ENCODE measurements around the gene ABCA2. TPM values are rescaled to one million over a fixed set of nuclear protein-coding genes. Genes with fewer than 3 reads are reported as not detected.
A peak's percentile ranks its signal among the peaks of the same experiment; 100 is the strongest.

The ABCA2 gene
- total RNA-seq, 1 experiment from 2014 or later: 19.2 TPM

GRCh38 chr9:137062384-137062783, 34.3 kb upstream of the ABCA2 start:
- peaks cover 3% of the 10 kb centered on the region for H3K36me3 Mint-ChIP-seq
- POLR2A ChIA-PET: no interaction called here
- peaks cover 6% of the 10 kb centered on the region for H3K27me3 Mint-ChIP-seq (ENCODE audit: low read depth)
- no peak overlapping the region for H3K4me3 Mint-ChIP-seq
- CTCF ChIA-PET: interaction anchor here (2.1 to 2.4 kb wide), 2 partner anchors 28 to 71 kb away, joined by 9 to 33 read pairs; partner anchors contain the start of gene PAXX
- H3K9me3 Mint-ChIP-seq: no peaks in the 10 kb centered on the region
- no peak for ATAC-seq
- H3K27ac Mint-ChIP-seq: no peak overlapping the region
- no peak for TF ChIP-seq TEAD1 (CRISPR knock-in tag; IDR thresholded peaks at IDR 0.05)
- TF ChIP-seq SOX15 (CRISPR knock-in tag; IDR thresholded peaks at IDR 0.05): no peak
- TF ChIP-seq CBFB (CRISPR knock-in tag; IDR thresholded peaks at IDR 0.05; ENCODE audit: low read depth): no peak
- TF ChIP-seq, protein P1, sequence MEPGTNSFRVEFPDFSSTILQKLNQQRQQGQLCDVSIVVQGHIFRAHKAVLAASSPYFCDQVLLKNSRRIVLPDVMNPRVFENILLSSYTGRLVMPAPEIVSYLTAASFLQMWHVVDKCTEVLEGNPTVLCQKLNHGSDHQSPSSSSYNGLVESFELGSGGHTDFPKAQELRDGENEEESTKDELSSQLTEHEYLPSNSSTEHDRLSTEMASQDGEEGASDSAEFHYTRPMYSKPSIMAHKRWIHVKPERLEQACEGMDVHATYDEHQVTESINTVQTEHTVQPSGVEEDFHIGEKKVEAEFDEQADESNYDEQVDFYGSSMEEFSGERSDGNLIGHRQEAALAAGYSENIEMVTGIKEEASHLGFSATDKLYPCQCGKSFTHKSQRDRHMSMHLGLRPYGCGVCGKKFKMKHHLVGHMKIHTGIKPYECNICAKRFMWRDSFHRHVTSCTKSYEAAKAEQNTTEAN (CRISPR knock-in tag; IDR thresholded peaks at IDR 0.05): no peak
- TF ChIP-seq USF2 (CRISPR knock-in tag; IDR thresholded peaks at IDR 0.05): no peak
- TF ChIP-seq, protein P2, sequence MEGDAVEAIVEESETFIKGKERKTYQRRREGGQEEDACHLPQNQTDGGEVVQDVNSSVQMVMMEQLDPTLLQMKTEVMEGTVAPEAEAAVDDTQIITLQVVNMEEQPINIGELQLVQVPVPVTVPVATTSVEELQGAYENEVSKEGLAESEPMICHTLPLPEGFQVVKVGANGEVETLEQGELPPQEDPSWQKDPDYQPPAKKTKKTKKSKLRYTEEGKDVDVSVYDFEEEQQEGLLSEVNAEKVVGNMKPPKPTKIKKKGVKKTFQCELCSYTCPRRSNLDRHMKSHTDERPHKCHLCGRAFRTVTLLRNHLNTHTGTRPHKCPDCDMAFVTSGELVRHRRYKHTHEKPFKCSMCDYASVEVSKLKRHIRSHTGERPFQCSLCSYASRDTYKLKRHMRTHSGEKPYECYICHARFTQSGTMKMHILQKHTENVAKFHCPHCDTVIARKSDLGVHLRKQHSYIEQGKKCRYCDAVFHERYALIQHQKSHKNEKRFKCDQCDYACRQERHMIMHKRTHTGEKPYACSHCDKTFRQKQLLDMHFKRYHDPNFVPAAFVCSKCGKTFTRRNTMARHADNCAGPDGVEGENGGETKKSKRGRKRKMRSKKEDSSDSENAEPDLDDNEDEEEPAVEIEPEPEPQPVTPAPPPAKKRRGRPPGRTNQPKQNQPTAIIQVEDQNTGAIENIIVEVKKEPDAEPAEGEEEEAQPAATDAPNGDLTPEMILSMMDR (IDR thresholded peaks at IDR 0.05): no peak
- TF ChIP-seq, protein P3, sequence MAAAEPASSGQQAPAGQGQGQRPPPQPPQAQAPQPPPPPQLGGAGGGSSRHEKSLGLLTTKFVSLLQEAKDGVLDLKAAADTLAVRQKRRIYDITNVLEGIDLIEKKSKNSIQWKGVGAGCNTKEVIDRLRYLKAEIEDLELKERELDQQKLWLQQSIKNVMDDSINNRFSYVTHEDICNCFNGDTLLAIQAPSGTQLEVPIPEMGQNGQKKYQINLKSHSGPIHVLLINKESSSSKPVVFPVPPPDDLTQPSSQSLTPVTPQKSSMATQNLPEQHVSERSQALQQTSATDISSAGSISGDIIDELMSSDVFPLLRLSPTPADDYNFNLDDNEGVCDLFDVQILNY (CRISPR knock-in tag; IDR thresholded peaks at IDR 0.05): no peak
- TF ChIP-seq ARID4B (CRISPR knock-in tag; IDR thresholded peaks at IDR 0.05; ENCODE audit: borderline replicate concordance): no peak
- TF ChIP-seq, protein P4, sequence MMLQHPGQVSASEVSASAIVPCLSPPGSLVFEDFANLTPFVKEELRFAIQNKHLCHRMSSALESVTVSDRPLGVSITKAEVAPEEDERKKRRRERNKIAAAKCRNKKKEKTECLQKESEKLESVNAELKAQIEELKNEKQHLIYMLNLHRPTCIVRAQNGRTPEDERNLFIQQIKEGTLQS (CRISPR knock-in tag; conservative IDR thresholded peaks at IDR 0.05): no peak
- no peaks in the 10 kb centered on the region for H3K4me1 Mint-ChIP-seq
- no peak for DNase-seq (ENCODE audit: low spot score)

DNA sequence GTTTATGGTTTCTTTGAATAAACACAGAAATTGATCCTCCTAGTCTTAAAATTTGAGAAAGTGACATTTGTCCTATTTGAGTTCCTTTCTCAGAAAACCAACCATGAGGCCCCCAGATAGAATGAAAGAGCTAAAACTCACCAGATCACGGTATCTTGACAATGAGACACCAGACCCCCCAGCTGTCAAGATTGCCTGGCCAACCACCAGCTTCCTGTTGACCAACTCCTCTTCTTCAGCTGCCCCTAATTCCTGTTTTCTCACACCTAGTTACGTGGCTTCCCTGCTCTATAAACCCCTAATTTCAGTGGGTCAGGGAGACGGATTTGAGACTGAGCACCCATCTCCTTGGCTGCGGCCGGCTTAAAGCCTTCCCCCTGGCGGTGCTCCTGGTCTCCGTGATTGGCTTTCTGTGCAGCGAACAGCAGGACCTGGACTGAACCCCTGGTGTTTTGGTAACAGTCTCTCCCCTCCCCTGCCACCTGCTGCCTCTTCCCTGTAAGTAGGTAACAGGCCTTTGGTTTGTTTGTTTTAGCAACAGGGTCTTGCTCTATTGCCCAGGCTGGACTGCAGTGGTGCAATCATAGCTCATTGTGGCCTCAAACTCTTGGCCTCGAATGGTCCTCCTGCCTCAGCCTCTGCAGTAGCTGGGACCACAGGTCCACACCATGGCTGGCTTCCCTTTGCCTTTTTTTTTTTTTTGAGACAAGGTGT, 30.6 kb upstream of the ABCA2 start:
- Mint-ChIP-seq H3K27ac (no peak overlapping the region), H3K4me3 (no peak overlapping the region), H3K27me3 (ENCODE audit: low read depth) (peaks cover 19% of the 10 kb centered on the region), H3K9me3 (no peaks in the 10 kb centered on the region), H3K4me1 (0 out of 2 replicates have a peak, but pooled peaks cover 2% of the 10 kb centered on the region), H3K36me3 (no peaks in the 10 kb centered on the region)
- no peak for DNase-seq (ENCODE audit: low spot score)
- CTCF ChIA-PET: interaction anchor here (0.6 to 10.4 kb wide), 8 partner anchors 9 to 140 kb away, joined by 3 to 240 read pairs (median 8); partner anchors contain the start of genes ABCA2, NPDC1 and SAPCD2
- TF ChIP-seq TEAD1 (CRISPR knock-in tag; IDR thresholded peaks at IDR 0.05) (no peak), KAT7 (CRISPR knock-in tag; IDR thresholded peaks at IDR 0.05; ENCODE audit: borderline replicate concordance) (no peak), ZNF396 (CRISPR knock-in tag; IDR thresholded peaks at IDR 0.05; ENCODE audit: borderline replicate concordance) (no peak), ZNF121 (CRISPR knock-in tag; IDR thresholded peaks at IDR 0.05) (peak; percentile 76; the same call in 1 of the 2 replicates), GTF2I (CRISPR knock-in tag; conservative IDR thresholded peaks at IDR 0.05) (0 out of 2 replicates have a peak, but pooled peaks have one; percentile 22), JAZF1 (CRISPR knock-in tag; IDR thresholded peaks at IDR 0.05) (no peak), PREB (CRISPR knock-in tag; IDR thresholded peaks at IDR 0.05; ENCODE audit: borderline replicate concordance) (no peak), ZNF219 (CRISPR knock-in tag; IDR thresholded peaks at IDR 0.05; ENCODE audit: borderline replicate concordance) (no peak), FOXK1 (CRISPR knock-in tag; IDR thresholded peaks at IDR 0.05) (no peak), SMAD4 (CRISPR knock-in tag; IDR thresholded peaks at IDR 0.05) (no peak), SP1 (CRISPR knock-in tag; conservative IDR thresholded peaks at IDR 0.05) (no peak)
- TF ChIP-seq, protein P1 (CRISPR knock-in tag; IDR thresholded peaks at IDR 0.05): no peak
- POLR2A ChIA-PET: no interaction called here
- ATAC-seq: no peak
